OCI-M2 (cell line): ENCODE measurements around the gene CHMP2A.

ENCODE experiments used
- DNase-seq: peaks from one replicate; lab custom pipeline; 2025; ENCODE audit not compliant: unreplicated experiment; lab: John Stamatoyannopoulos, UW

The CHMP2A gene

GRCh38 chr19:58570770-58571574 lies 16.1 kb upstream of the CHMP2A start:
- DNase-seq, result no peak

- DNase-seq, result no peak
Measured at GRCh38 chr19:58569943-58570670, 15.2 kb upstream of the CHMP2A start.

- DNase-seq, result no peak
Measured at GRCh38 chr19:58569191-58569942, 14.5 kb upstream of the CHMP2A start.

- DNase-seq, result no peak
Measured at GRCh38 chr19:58568453-58569130, 13.7 kb upstream of the CHMP2A start.

- DNase-seq, result no peak
Measured at GRCh38 chr19:58566989-58567388, 12.1 kb upstream of the CHMP2A start.

- no peak for DNase-seq
Measured at GRCh38 chr19:58563823-58564222, 8.9 kb upstream of the CHMP2A start.

- DNase-seq, result no peak
Measured at GRCh38 chr19:58563034-58563573, 8.2 kb upstream of the CHMP2A start.

GRCh38 chr19:58562122-58563033 lies 7.5 kb upstream of the CHMP2A start:
- no peak for DNase-seq

GRCh38 chr19:58561373-58562121 lies 6.6 kb upstream of the CHMP2A start:
- DNase-seq, result no peak

- DNase-seq, result no peak
Measured at GRCh38 chr19:58560921-58561320, 6.0 kb upstream of the CHMP2A start.

GRCh38 chr19:58560007-58560887 lies 5.3 kb upstream of the CHMP2A start:
- no peak for DNase-seq

- no peak for DNase-seq
Measured at GRCh38 chr19:58559275-58560006, 4.5 kb upstream of the CHMP2A start.

GRCh38 chr19:58558623-58559274 lies 3.8 kb upstream of the CHMP2A start:
- DNase-seq, result no peak

- no peak for DNase-seq
Measured at GRCh38 chr19:58558066-58558622, 3.2 kb upstream of the CHMP2A start, which contains the start of gene UBE2M. Gene UBE2M, minus strand, starts transcription at chr19:58558611. Its CDS starts 230 bp downstream, at chr19:58558381.

- no peak for DNase-seq
Measured at GRCh38 chr19:58557221-58558065, 2.5 kb upstream of the CHMP2A start.
